GM18498 (cell line): ENCODE measurements around the gene BNIP1.

ENCODE experiments used
- ATAC-seq: cut with Tn5 transposase; IDR thresholded peaks from one replicate; pipeline ENCODE4 v1.9.1; 2021; ENCODE audit warnings: mild to moderate bottlenecking, moderate library complexity; ENCODE audit not compliant: unreplicated experiment

The BNIP1 gene

DNA sequence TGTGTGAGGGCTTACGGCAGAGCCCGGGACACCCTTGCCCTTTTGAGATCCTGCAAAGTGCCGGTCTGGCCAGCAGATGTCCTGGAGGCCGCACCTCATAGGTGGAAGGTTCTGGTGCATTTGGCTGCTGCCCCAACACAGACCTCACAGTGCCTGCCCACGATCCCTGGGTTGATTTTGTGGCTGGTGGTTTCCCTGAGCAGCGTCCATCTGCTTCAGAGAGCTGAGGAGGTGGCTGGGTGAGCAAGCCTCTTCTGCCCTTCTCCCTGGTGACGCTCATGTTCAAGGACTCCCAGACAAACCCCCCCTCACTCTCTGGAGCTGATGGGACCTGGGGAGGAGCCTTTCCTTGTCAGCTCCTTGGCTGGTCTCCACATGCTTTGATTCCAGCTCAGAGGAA is 18.9 kb downstream of the BNIP1 start:
- no peak for ATAC-seq

DNA sequence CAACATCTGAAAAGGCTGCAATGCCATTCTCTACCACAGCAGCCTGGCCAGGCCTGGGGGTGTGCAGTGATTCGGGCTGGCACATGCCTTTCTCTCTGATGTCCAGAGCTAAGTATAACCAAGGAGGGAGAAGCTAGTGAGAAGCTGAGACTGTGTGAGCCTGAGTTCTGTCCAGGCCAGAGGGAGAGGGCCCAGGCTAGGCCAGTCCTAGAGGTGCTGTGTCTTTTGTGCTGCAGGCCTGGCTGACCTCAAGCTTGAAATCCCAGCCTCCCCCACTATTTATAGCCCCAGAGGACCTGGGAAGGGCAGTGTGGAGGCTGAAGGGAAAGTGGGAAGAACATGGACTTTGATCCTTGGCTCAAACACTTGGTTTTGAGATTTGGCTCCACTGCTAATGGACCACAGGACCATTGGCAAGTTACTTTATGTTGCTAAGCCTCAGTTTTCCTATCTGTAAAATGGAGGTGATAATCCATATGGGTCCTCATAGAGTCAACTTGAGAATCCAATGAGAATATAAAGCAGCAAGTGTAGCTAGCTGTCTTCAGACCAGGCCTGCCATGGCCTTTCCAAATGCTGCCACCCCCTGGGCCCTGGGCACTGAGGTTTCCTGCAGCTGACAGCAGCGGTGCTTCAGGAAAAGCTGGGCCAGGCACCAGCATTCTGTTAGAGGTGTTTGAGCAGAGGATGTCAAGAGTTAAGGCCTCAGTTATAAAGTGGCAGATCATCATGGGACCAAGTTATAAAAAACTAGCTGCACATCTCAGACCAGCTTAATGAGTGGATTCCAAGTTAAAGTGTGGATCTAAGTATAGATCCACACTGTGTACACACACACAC is 21.1 kb downstream of the BNIP1 start:
- ATAC-seq, result no peak

DNA sequence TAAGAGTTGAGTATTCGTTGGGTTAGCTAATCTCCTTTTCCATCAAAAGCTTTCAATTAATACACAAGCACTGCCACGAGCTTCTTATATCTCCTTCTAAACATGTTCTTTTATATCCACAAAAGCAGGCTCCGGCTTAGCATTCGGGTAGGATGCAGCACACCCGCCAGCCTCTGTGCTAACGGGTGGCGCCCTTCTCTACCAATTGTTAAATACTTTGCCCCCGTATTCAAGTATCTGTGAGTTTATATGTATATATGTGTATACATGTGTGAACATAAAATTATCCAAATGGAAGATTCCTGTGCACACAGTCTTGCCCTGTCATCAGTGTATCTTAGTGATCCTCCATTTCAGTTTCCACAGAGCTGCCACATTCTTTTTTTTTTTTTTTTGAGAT is 27.8 kb downstream of the BNIP1 start:
- ATAC-seq, result no peak

DNA sequence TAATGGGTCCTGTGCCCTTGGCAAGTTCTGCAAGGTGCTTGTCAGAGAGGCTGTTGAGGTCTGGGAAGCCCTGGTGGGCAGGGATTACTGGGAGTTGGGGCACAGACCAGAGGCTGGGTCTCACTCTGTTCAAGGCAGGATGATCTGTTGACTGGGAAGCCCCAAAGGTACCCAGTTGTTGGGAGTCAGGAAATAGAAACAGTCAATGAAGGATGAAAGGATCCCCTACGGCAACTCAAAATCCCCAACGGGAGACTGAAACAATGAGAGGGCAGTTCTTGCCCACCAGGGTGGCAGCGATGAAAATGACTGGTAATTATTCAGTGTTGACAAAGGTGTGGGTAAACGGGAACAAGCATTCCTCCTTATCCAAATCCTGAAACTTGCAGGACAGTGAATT is 31.2 kb downstream of the BNIP1 start:
- no peak for ATAC-seq

DNA sequence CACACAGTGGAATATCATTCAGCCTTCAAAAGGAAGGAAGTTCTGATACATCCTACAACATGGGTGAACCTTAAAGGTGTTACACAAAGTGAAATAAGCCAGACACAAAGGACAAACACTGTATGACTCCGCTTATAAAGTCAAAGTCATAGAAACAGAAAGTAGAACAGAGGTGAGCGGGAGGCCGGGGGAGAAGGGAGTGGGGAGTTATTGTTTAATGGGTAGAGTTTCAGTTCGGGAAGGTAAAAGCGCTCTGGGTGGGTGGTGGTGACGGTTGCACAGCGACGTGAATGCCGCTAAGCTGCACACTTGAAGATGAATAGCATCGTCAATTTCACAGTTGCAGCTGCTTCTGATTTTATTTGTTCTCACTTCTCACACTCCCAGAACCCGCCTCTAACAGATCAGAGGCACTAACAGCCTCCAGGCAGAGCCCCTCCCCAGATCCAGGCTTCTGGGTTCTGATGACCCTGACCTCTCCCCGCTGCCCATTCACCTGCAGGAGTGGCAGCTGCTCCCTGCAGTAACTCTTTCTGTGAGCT is 34.1 kb downstream of the BNIP1 start:
- ATAC-seq, result no peak

DNA sequence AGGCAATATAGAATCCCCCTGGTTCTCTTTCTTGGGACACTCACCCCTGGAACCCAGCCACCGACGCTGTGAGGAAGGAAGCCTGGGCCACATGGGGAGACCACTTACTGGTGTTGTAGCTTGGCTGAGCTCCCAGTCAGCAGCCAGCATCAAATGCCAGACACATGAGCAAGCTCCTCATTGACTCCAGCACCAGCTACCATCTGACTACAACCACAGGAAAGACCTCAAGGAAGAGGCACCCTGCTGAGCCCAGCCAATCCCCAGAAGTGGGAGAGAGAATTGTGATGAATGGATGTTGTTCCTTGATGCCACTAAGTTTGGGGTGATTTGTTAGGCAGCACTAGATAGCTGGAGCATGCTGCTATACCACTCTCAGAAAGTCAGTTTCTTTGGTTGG is 36.0 kb downstream of the BNIP1 start:
- ATAC-seq, result no peak

DNA sequence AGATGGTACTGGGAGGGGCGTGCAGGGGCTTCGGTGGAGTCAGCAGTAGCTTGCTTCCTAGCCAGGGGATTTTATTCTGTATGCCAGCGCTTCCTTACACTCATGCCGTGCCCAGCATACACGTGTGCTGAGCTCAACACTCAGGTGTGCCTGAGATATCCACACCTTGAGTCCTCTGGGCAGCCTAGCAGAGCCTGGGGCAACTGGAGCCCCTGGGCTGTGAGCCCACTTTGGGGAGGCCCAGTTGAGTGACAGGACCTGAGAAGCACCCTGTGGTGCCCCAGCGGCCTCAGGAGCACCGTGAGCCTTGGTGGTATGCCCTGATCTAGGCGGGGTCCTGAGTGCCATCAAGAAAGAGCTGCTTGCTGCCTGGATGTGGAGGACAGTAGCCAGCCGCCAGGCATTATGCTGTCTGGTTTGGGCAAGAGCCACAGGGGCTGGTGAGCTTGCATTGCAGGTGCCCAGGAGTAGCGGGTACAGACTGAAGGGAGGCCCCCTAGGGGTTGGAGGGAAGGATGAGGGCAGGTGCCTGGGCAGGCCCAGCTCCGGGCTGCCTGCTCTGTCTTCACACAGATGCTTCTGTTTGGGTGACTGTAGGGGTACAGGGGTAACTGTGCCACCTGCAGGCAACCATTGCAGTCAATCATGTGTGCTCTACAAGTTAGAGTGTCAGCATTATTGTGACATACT is 42.9 kb downstream of the BNIP1 start:
- ATAC-seq, result no peak

DNA sequence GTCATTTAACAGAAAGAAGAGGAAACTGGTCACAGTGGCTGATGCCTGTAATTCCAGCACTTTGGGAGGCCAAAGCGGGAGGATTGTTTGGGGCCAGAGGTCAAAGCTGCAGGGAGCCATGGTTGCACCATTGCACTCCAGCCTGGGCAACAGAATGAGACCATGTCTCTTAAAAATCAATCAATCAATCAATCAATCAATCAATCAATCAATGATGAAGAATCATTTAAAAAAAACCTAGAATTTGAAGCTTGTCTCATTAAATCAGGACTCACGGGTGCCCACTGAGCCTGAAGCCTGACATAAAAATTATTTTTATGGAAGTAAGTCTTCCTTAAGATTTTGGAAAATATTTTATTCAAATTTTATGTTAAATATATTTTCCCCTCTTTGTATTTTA is 43.9 kb downstream of the BNIP1 start:
- ATAC-seq, result no peak

DNA sequence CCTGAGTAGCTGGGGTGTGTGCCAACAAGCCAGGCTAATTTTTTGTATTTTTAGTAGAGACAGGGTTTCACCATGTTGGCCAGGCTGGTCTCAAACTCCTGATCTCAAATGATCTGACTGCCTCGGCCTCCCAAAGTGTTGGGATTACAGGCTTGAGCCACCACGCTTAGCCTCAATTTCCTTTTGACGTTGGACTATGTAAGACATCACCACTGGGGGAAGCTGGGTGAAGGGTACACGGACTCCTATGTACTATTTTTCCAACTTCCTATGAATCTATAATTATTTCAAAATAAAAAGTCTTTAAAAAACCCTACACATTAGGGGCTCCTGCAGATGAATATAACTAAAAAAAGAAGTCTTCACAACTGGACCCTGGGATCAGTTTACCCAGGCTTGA is 46.7 kb downstream of the BNIP1 start:
- no peak for ATAC-seq

DNA sequence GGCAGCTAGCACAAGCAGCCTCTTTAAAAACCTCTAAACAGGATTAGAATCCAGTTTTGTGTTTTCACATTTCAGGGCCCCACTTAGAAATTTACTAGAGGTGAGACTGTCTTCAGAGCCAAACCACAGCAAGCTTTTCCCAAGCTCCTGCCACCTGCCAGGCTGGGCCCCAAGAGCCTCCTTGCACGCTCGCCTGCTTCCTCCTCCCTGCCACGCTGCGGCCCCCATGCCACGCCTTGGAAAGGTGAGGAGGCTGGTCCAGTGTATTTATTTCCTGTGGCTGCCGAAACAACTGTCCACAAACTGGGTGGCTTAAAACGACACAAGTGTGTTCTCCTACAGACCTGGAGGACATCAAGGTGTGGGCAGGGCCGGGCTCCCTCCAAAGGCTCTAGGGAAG is 47.2 kb downstream of the BNIP1 start:
- ATAC-seq, result no peak

DNA sequence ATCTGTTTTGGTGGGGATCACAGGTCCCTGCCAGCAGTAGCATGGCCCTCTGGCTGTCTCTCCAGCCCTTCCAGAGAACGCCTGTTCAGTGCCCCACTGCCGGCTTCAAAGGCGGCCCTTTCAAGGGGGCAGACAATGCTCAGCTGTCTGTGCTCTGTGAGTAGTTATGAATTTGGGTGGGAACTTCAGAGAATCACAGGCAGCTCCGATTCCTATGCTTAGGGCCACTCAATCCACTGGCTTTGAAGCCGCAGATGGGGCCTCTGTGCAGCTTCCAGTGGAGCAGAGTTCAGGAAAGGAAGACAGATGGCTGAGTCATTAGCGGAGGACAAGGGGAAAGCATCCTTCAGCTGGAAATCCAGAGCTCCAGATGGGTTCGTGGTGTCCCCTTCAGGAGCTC is 48.2 kb downstream of the BNIP1 start:
- no peak for ATAC-seq

DNA sequence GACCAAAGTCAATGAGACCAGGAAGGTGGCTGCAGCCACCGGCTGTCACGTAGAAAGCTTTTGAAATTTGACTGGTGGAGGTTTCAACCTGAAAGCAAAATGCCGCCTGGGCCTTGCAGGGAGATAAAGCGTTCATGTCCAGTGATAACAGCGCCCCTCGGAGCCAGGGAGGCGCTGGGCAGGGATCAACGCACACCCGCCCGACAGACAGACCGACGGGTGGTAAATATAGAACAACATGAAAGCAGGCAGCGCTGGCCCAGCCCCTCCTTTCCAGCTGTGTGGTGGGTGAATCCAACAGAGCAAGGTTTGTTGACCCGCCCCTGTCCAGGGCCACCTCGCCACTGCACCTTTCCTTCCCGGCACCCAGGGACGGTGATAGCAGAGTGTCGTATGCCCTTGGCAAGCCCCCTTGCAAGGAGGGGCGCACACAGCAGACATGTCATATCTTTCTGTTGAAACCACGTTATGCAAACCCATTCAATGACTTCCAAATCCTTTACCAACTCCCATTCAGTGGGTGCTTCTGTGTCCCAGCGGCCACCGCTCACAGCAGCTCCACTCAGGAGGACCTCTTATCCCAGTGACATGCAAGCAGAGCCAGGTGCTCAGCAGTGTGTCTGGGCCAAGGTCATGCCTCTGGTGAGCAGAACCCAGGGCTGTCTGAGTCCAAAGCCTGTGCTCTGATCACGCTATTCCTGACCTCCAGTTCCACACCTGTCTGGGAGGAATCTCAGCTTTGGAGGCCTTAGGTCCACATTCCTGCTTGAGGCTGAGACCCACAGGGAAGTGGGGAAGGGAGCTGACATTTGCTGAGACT is 52.0 kb downstream of the BNIP1 start:
- ATAC-seq, result no peak

DNA sequence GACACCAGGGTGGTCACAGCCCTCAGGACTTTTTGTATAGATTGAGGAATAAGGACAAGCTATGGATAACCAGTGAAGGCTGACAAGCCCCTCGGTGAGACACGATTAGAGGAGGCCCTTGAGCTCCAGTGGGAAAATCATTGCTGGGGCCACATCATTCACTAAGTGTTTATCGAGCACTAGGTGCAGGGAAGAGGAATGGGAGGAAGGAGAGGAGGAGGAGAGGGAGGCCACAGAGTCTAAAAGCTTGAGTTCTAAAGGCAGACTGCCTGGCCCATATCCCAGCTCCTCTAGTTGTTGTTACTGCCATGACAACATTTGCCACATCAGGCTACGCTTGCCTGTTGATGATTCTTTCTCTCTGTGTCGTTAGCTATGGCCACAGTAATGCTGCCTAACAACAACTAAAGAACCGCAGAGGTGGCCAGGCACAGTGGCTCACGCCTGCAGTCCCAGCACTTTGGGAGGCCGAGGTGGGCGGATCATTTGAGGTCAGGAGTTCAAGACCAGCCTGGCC is 53.1 kb downstream of the BNIP1 start:
- no peak for ATAC-seq

DNA sequence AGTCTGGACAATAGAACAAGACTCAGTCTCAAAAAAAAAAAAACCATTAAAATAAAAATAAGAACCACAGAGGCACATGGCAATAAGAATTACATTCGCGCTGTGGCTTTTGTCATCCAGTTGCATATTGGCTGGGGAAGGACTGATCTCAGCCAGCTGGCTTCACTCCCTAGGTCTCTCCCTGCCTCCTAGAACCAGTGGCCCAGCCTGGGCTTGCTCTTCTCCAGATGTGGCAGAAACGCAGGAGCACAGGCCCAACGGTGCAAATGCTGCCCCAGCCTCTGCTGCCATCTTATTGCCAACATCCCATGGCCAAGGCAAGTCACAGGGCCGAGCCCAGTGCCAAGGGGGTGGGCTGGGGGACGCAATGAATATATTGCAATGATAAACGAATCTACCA is 53.7 kb downstream of the BNIP1 start:
- no peak for ATAC-seq

DNA sequence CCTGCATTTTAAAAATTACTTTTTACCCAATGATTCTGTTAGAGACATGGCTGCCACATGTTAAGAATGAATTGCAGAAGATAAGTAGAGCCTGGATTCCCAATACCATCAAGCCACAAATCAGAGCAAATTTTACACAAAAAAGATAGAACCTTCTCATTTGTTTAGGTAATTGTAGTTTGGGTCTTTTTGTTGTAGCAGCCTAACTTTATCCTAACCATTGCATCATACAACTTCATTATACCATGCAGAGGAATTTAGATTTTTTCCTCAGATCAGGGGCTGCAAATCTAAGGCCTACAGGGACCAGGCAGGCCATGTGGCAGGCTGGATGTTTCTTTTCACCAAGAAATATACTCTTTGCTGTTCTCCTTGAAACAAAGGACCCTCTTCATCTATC is 56.0 kb downstream of the BNIP1 start:
- ATAC-seq, result no peak

DNA sequence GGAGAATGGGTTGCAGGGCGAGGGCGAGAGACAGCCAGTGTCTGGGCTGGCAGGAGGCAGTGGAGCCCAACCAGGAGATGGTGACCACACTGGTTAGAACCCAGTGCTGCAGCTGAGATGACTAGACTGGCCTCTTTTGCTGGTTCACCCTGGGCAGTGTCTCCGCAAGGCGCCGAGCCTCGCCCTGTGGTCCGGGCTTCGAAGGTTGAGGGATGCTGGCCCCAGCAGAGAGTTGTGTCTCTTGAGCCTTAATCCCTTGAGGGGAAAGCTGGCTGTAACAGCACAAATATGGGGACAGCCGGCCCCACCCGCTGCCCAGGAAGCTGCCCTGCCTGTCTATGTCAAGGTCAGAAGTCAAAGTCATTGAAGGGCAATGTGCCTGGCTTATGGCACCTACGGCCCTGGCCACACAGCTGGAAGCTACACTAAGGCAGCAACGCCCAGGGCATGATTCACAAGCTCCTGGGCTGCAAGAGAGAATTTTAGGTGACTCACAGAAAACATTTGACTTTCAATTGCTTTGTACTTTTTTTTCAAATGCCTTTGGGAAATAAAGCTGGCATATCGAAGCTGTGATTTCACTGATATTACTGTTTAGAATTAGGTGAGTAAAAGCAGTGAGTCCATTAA is 57.4 kb downstream of the BNIP1 start:
- ATAC-seq, result no peak

DNA sequence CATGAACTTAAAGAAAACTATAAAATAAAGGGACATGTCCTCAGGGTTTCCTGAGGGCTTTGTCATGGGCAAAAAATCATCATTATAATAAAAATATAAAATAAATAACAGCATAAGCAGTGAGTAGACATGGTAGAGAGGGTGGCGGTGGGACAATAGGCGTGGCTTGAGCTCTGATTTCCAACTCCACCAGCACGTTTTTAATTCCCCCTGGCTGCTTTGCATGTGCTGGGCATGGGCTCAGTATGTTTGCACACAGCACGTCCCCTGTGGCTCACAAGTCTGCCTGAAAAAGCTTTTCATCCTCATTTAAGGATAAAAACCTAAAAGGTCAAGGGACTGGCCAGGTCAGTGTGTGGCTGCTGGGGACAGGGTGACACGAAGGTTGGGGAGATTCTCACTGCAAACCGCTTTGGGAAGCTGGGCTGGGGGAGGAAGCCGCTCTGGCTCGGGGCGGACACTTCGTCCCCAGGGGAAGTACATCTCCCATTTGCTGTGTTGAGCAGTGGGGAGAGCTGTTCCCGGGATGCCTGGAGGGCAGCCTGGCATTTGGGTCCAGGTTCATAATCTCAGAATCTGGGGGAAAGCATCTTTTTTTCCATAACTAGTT is 58.0 kb downstream of the BNIP1 start:
- ATAC-seq, result no peak

DNA sequence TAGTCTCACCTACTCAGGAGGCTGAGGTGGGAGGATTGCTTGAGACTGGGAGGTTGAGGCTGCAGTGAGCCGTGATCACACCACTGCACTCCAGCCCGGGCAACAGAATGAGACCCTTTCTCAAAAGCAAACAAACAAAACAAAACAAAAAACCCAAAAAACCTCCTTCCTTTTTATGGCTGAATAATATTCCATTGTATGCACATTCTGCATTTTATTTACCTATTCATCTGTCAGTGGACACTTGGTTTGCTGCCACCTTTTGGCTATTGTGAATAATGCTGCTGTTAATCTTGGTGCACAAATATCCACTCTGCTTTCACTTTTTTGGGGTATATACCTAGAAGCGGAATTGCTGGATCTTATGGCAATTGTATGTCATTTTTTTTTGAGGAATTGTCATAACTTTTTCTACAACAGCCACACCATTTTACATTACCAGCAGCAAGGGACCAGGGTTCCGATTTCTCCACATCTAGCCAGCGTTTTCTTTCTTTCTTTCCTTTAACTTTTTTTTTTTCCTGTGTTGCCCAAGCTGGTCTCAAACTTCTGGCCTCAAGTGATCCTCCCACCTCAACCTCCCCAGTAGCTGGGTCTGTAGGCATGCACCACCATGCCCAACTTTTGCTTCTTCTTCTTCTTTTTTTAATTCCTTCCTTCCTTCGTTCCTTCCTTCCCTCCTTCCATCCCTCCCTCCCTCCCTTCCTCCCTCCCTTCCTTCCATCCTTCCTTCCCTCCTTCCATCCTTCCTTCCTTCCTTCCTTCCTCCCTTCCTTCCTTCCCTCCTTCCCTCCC is 60.1 kb downstream of the BNIP1 start:
- no peak for ATAC-seq

DNA sequence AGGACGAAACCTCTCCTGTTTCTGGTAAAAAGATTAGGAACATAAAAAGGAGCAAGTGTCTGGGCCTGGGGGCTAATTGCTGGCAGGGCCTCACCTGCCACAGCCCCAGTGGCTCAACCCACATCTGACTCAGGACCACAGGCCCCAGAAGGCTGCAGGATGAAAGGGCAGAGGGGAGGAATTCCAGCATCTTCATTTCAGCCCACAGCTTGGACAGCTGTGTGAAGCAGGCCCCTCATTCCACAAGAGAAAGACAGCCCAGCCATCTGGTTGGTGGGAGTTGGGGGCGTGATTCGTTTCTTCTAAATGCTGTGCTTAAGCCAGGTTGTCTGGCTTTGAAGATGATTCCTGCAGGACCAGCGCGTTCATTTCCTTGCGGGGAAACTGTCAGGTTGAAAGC is 61.6 kb downstream of the BNIP1 start:
- ATAC-seq, result no peak

DNA sequence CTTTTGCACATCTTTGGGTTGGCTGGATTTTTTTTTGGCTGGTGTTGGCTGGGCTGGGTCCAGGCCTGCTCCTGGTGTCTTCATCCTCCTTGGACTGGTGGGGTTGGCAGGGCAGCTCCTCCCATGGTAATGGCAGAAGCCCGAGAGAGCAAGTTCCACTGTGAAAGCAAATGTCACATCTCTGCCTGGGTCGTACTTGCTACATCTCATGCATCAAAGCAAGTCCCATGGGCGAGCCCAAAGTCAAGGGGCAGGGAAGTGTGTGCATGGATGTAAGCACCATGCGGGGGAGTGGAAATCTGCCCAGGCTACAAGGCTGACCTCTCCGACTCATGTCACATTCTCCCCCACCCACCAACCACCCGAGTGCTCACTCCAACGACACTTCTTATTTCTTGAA is 64.0 kb downstream of the BNIP1 start:
- no peak for ATAC-seq
